NB4 (cell line): Measurements from ENCODE around the gene CDC14B.

Experiments used
- DNase-seq: peaks from one replicate; pipeline ENCODE4 v3.0.0; 2010; ENCODE audit warnings: low read depth
- H3K4me3 ChIP-seq: one replicate; pipeline ENCODE4 v1.5.1; 2011; ENCODE audit warnings: mild to moderate bottlenecking, low read depth, low read length, moderate library complexity
- CTCF ChIP-seq: IDR thresholded peaks from one replicate; pipeline ENCODE4 v1.5.1; 2012; ENCODE audit warnings: low read depth, low read length
- MAX ChIP-seq: IDR thresholded peaks from 2 replicates; pipeline ENCODE4 v1.6.1; 2011; ENCODE audit warnings: low read depth, low read length
- MYC ChIP-seq: IDR thresholded peaks from 2 replicates; pipeline ENCODE4 v1.6.1; 2011; ENCODE audit warnings: low read depth, low read length
- POLR2A ChIP-seq: IDR thresholded peaks from 2 replicates; pipeline ENCODE4 v1.6.1; 2011; ENCODE audit warnings: mild to moderate bottlenecking; ENCODE audit not compliant: insufficient read length; ENCODE audit errors: extremely low read depth

Gene CDC14B

GRCh38 chr9:96581786-96582185, 37.9 kb downstream of the CDC14B start:
- H3K4me3 ChIP-seq: no peak overlapping the region
- no peak for TF ChIP-seq POLR2A
- no peak for TF ChIP-seq MAX
- TF ChIP-seq CTCF: no peak
- TF ChIP-seq MYC: no peak
- no peak for DNase-seq

GRCh38 chr9:96581301-96581700, 38.3 kb downstream of the CDC14B start:
- H3K4me3 ChIP-seq: no peak overlapping the region
- no peak for DNase-seq
- TF ChIP-seq MYC: no peak
- no peak for TF ChIP-seq CTCF

GRCh38 chr9:96574931-96575351, 44.7 kb downstream of the CDC14B start:
- TF ChIP-seq MAX (no peak), POLR2A (no peak), MYC (no peak), CTCF (no peak)
- H3K4me3 ChIP-seq: no peak overlapping the region
- DNase-seq: peak; percentile 69

GRCh38 chr9:96574455-96574854, 45.2 kb downstream of the CDC14B start:
- no peak for TF ChIP-seq CTCF
- no peak for TF ChIP-seq MYC
- no peak for TF ChIP-seq MAX
- TF ChIP-seq POLR2A: no peak
- H3K4me3 ChIP-seq: no peak overlapping the region
- peak; percentile 12 for DNase-seq

- TF ChIP-seq MYC (no peak), POLR2A (no peak), MAX (no peak), CTCF (no peak)
- DNase-seq: no peak
- H3K4me3 ChIP-seq: peak overlapping the region; percentile 61
Observed at GRCh38 chr9:96567203-96567700, 52.4 kb downstream of the CDC14B start.

- no peak for TF ChIP-seq POLR2A
- TF ChIP-seq MAX: peak; percentile 65
- 0 out of 2 replicates have a peak, but pooled peaks have one; percentile 31 for TF ChIP-seq MYC
- peak; percentile 46 for TF ChIP-seq CTCF
- peak overlapping the region; percentile 61 for H3K4me3 ChIP-seq
- DNase-seq: peak; percentile 82
Observed at GRCh38 chr9:96566498-96567202, 53.0 kb downstream of the CDC14B start.
